ENCODE measurements around the gene KISS1.
A peak's percentile ranks its signal among the peaks of the same experiment; 100 is the strongest.

KISS1 gene

DNA sequence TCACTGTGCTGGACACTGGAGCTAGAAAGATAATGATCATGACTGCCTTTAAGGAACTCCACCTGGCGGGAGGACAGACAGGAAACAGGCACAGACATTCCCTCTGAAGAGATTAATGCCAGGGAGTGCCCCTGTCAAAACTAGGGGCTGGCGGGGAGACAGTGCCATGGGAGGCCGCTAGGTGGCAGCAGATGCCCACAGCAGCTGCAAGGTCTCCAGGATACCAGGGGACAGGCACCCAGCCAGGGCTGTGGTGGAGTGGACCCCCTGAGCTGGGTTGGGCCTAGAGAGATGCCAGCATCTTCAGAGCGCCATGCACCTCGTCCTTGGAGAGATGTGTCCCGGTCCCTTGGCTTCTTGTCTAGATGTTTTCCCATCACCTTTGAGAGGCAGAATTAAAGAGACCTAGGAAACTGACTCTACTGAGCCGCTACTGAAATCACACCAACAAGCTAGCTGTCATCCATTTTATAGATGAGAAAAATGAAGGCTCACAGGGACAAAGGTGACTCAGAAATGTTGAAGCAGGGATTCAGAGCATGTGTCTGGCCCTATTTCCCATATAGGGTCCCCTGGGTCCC, 33.7 kb downstream of the KISS1 start:
- CTCF ChIA-PET: interaction anchor here (0.7 to 24.4 kb wide), 45 partner anchors 10 to 341 kb away, joined by 3 to 548 read pairs (median 8); partner anchors contain the start of genes ETNK2, GOLT1A, KISS1 and PIK3C2B
- TF ChIP-seq, protein P1, sequence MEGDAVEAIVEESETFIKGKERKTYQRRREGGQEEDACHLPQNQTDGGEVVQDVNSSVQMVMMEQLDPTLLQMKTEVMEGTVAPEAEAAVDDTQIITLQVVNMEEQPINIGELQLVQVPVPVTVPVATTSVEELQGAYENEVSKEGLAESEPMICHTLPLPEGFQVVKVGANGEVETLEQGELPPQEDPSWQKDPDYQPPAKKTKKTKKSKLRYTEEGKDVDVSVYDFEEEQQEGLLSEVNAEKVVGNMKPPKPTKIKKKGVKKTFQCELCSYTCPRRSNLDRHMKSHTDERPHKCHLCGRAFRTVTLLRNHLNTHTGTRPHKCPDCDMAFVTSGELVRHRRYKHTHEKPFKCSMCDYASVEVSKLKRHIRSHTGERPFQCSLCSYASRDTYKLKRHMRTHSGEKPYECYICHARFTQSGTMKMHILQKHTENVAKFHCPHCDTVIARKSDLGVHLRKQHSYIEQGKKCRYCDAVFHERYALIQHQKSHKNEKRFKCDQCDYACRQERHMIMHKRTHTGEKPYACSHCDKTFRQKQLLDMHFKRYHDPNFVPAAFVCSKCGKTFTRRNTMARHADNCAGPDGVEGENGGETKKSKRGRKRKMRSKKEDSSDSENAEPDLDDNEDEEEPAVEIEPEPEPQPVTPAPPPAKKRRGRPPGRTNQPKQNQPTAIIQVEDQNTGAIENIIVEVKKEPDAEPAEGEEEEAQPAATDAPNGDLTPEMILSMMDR (IDR thresholded peaks at IDR 0.05; ENCODE audit: insufficient read depth, low read length, missing control alignments): peak; percentile 98
- DNase-seq (ENCODE audit: low read depth, low spot score): peak; percentile 12
- POLR2A ChIA-PET: interaction anchor here (0.6 kb wide), 1 partner anchor 45 kb away, joined by 3 read pairs; no protein-coding TSS in a partner anchor
- H3K4me3 ChIP-seq (ENCODE audit: low read depth, low read length): no peak overlapping the region

DNA sequence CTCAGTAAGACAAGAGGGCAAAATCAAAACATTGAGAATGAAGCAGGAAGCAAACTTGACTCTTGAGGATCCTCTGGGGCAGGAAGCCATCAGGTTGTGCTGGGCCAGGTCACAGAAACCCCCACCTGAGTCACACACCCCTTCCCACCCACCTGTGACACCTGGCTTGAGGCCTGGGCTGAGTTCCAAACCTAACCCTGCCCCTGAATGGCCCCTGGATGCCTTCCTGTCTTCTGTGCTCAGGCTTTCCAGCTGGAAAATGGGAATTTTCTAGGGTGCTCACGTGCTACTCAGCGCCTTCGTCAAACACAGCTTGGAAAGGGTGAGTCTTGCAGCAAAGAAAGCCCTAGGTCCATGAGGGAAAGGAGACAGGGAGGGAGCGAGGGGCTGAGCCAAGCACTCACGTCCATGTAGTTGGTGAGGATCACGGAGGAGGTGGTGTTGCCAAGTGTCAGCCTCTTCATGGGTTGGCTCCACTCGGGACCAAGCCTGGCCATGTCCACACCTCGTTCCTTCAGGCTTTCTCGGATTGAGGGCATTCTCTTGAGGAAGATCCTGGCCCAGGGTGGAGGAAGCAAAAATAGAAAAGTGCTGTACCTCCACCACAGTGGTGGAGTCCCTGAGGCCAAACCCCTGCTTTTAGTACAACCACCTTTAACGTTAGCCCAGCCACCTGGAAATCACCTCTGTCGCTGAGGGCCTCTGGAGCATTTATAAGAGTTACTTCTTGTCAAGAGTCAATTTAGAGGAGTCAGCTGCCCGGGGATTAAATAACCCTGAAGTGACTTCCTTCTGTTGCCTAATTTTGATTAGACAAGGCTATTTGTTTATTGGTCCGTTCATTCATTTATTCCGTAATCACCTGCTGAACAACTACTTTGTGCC, 34.4 kb downstream of the KISS1 start:
- DNase-seq (ENCODE audit: low read depth, low spot score): no peak
- POLR2A ChIA-PET: no interaction called here
- CTCF ChIA-PET: interaction anchor here (0.8 to 24.4 kb wide), 36 partner anchors 9 to 342 kb away, joined by 3 to 548 read pairs (median 9); partner anchors contain the start of genes ETNK2, GOLT1A, KISS1 and PIK3C2B
- no peak overlapping the region for H3K4me3 ChIP-seq (ENCODE audit: low read depth, low read length)
- TF ChIP-seq, protein P1 (IDR thresholded peaks at IDR 0.05; ENCODE audit: insufficient read depth, low read length, missing control alignments): no peak

DNA sequence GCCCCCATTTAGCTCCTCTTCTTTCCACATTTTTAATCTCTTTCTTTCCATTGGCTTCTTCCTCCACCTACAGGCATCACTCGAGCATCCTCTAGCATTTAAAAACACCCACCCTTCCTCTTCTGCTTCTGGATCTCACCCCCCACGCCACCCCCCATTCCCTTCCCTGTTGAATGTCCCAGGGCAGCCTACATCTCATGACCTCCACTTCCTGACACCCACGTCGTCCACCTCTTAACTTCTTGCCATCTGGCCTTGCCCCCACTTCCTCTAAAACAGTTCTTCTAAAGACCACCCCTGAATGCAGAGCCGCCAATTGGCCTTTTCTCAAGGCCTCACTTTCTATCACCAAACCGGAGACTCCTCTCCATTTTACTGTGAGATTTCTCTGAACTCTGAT, 38.3 kb downstream of the KISS1 start:
- no peak overlapping the region for H3K4me3 ChIP-seq (ENCODE audit: low read depth, low read length)
- POLR2A ChIA-PET: no interaction called here
- CTCF ChIA-PET: interaction anchor here (0.7 to 24.4 kb wide), 8 partner anchors 10 to 295 kb away, joined by 3 to 378 read pairs (median 5); partner anchors contain the start of gene PLEKHA6
- no peak for DNase-seq (ENCODE audit: low read depth, low spot score)
- TF ChIP-seq, protein P1 (IDR thresholded peaks at IDR 0.05; ENCODE audit: insufficient read depth, low read length, missing control alignments): no peak

DNA sequence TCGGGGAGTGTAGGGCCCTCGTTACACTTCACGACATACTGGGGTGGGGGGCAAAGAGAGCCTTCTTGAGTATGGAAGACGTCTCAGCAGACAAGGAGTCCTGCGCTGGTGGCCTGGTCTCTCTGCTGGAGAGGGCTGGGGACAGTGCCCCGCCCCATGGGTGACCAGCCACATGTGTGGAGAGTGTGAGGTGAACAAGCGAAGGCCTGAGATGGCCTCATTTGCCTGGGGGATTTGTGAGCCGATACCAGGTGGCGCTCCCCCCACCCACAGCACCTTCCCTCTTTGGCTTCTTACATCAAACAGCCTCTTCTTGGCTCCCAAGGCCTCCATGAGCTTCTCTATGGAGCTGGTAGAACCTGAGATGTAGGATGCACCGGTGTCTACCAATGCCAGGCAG, 40.4 kb downstream of the KISS1 start:
- CTCF ChIA-PET: interaction anchor here (1.0 to 24.4 kb wide), 6 partner anchors 6 to 205 kb away, joined by 3 to 378 read pairs (median 18); partner anchors contain the start of genes GOLT1A and PLEKHA6
- DNase-seq (ENCODE audit: low read depth, low spot score): no peak
- no peak overlapping the region for H3K4me3 ChIP-seq (ENCODE audit: low read depth, low read length)
- POLR2A ChIA-PET: no interaction called here
- TF ChIP-seq, protein P1 (IDR thresholded peaks at IDR 0.05; ENCODE audit: insufficient read depth, low read length, missing control alignments): no peak

DNA sequence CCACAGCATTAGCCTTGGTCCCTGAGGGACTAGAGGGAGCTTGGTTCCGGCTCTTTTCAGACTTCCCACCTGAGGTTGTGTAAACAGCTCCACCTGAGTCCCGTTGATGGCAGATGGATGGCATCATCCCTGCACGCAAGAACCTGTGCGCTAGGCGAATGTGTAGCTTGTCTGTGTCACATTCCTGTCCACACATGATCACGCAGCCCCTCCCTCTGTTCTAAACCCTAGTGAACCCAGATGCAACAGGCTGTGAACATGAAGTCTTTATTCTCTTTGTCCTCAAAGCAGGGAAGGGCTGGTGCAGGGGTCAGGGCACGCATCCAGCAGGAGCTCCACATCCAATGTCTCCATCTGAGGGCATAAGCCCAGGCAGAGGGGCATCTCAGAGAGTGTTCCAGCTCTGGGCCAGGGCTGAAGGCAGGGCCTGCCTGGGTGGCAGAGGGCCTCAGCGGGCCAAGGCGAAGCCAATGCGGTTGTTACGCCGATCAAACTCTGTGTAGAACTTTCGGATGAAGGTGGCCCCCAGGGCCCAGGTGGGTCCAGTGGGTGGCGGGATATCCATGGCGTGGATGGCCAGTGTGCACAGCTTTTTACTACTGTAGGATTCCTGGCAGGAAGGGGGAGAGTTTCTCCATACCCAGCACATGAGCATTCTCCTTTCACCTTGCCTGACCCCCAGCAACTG, 41.6 kb downstream of the KISS1 start:
- H3K4me3 ChIP-seq (ENCODE audit: low read depth, low read length): no peak overlapping the region
- no peak for DNase-seq (ENCODE audit: low read depth, low spot score)
- ChIA-PET POLR2A (no interaction called here), CTCF (interaction anchor here (1.1 to 24.4 kb wide), 8 partner anchors 7 to 244 kb away, joined by 4 to 378 read pairs (median 8); partner anchors contain the start of genes GOLT1A, PLEKHA6 and REN)
- TF ChIP-seq, protein P1 (IDR thresholded peaks at IDR 0.05; ENCODE audit: insufficient read depth, low read length, missing control alignments): no peak

All from AG04449 (cell line).